ENCODE results near the gene SPRR4.

SPRR4 gene

DNA sequence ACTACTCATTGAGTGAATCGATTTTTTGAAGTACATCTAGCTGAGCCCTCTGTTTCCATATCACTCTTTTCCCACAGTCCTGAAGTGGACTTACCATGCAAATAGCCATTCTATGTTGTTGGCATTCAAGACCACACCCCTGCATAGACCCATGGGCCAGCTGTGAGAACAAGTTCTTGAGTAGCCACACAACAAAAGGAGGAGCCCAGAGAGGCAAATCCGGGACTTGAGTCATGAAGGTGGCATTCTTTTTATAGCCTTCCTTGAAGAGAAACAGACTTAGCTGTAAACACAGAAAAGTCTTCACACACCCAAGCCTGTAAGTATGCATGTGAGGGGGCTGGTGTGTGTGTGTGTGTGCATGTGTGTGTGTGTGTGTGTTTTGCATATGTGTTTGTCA lies 37.3 kb upstream of the SPRR4 start:
- Histone ChIP-seq H3K4me3 (ENCODE audit: low read depth, low read length) (no peak overlapping the region), H3K36me3 (replicated peaks) (no peaks in the 10 kb centered on the region), H3K27me3 (replicated peaks) (no peaks in the 10 kb centered on the region), H3K27ac (no peak overlapping the region)
- no peak for DNase-seq
- TF ChIP-seq, protein P1, sequence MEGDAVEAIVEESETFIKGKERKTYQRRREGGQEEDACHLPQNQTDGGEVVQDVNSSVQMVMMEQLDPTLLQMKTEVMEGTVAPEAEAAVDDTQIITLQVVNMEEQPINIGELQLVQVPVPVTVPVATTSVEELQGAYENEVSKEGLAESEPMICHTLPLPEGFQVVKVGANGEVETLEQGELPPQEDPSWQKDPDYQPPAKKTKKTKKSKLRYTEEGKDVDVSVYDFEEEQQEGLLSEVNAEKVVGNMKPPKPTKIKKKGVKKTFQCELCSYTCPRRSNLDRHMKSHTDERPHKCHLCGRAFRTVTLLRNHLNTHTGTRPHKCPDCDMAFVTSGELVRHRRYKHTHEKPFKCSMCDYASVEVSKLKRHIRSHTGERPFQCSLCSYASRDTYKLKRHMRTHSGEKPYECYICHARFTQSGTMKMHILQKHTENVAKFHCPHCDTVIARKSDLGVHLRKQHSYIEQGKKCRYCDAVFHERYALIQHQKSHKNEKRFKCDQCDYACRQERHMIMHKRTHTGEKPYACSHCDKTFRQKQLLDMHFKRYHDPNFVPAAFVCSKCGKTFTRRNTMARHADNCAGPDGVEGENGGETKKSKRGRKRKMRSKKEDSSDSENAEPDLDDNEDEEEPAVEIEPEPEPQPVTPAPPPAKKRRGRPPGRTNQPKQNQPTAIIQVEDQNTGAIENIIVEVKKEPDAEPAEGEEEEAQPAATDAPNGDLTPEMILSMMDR (IDR thresholded peaks at IDR 0.05; ENCODE audit: low read depth, low read length, missing control alignments): no peak
- in situ Hi-C loops (cut with HindIII; ENCODE audit: low pct_ligation_motif_present, low sequenced_read_pairs): no loop called here

DNA sequence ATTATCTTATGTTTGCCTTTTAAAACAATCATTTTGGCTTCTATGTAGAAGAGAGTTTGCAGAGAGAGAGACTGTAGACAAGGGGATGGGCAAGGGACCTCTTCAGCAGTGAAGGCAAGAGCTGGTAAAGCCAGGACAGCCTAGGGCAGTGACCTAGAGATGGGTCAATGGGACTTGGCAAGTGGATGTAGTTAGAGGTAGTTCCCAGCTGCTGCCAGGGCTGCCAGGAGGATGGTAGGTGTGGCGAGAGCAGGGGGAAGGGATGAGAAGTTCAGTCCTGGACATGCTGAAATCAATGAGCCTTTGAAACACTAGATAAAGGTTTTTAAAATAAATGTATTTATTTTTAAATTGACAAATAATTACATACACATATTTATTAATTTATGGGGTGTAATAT lies 29.8 kb upstream of the SPRR4 start:
- DNase-seq: no peak
- H3K27me3 ChIP-seq (replicated peaks): no peaks in the 10 kb centered on the region
- H3K27ac ChIP-seq: no peak overlapping the region
- in situ Hi-C loops (cut with HindIII; ENCODE audit: low pct_ligation_motif_present, low sequenced_read_pairs): no loop called here
- no peaks in the 10 kb centered on the region for H3K36me3 ChIP-seq (replicated peaks)
- TF ChIP-seq, protein P1 (IDR thresholded peaks at IDR 0.05; ENCODE audit: low read depth, low read length, missing control alignments): no peak
- H3K4me3 ChIP-seq (ENCODE audit: low read depth, low read length): no peak overlapping the region

DNA sequence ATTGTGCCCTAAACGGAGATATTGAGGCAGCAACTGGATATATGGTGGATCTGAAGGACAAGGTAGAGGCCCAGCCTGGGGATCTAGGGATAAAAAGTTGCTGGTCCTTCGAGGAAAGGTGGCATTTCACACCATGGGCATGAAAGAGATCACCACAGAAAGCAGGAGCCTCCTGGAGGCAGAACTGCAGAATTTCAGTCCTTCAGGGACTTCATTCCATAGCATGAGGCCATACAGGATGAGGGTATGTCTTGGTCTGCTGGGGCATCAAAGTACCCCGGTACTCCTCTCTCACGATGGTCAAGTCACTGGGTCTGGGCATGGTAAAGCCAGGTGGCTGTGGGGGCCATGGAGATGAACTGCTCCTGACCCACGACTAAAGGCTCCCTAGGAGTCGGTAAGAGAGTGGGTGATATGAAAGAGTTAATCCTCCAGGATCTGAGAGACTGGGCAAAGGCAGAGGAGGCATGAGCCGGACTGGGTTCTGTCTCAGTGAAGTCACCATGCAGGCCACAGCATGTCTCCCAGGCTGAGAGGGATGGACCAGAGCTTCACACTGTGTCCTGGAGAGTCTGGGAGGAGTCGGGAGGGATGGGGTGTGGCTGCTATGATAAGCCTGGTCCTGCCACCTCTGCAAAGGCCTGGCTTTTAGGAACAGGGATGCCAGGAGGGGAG lies 29.3 kb upstream of the SPRR4 start:
- Histone ChIP-seq H3K36me3 (replicated peaks) (no peaks in the 10 kb centered on the region), H3K27me3 (replicated peaks) (no peaks in the 10 kb centered on the region), H3K4me3 (ENCODE audit: low read depth, low read length) (no peak overlapping the region), H3K27ac (no peak overlapping the region)
- in situ Hi-C loops (cut with HindIII; ENCODE audit: low pct_ligation_motif_present, low sequenced_read_pairs): no loop called here
- DNase-seq: no peak
- TF ChIP-seq, protein P1 (IDR thresholded peaks at IDR 0.05; ENCODE audit: low read depth, low read length, missing control alignments): no peak

DNA sequence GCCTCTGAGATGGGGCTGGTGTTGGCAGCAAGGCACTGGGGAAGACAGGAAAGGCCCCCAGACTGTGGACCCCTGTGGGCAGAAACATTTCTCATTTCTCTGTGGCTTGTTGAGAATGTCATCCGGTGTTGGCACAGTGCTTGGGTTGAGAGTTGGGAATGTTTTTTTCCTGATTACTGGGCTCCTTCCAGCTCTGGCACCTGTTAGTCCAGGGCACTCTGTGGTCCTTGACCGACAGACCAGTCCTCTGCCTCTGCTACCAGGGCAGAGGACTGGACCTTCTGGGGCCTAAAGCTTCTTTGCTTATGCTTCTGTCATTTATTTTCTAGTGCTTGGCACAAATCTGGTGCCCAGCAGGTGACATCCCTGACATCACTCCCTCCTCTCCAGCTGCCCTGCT lies 28.3 kb upstream of the SPRR4 start:
- Histone ChIP-seq H3K36me3 (replicated peaks) (no peaks in the 10 kb centered on the region), H3K27me3 (replicated peaks) (no peaks in the 10 kb centered on the region), H3K4me3 (ENCODE audit: low read depth, low read length) (no peak overlapping the region), H3K27ac (no peak overlapping the region)
- TF ChIP-seq, protein P1 (IDR thresholded peaks at IDR 0.05; ENCODE audit: low read depth, low read length, missing control alignments): no peak
- in situ Hi-C loops (cut with HindIII; ENCODE audit: low pct_ligation_motif_present, low sequenced_read_pairs): no loop called here
- no peak for DNase-seq

DNA sequence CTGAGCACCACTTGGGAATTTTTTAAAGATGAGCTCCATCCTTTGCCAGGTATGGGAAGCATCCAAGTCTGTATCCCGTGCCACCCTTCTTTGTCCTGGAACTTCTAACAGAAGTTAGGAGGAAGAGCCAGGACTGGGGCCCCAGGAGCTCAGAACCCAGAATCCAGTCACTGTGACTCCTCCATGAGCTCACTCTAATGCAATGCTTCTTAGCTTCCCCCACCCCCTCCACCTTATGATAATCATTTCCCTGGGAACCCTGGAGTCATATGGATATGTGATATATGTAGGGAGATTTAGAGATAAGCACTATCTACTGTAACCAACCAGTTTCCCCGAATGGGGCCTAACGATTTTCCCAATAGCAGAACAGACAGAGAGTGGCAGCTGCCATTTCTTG lies 24.2 kb upstream of the SPRR4 start:
- H3K27me3 ChIP-seq (replicated peaks): no peaks in the 10 kb centered on the region
- in situ Hi-C loops (cut with HindIII; ENCODE audit: low pct_ligation_motif_present, low sequenced_read_pairs): no loop called here
- TF ChIP-seq, protein P1 (IDR thresholded peaks at IDR 0.05; ENCODE audit: low read depth, low read length, missing control alignments): no peak
- no peak overlapping the region for H3K4me3 ChIP-seq (ENCODE audit: low read depth, low read length)
- no peaks in the 10 kb centered on the region for H3K36me3 ChIP-seq (replicated peaks)
- no peak overlapping the region for H3K27ac ChIP-seq
- DNase-seq: no peak

DNA sequence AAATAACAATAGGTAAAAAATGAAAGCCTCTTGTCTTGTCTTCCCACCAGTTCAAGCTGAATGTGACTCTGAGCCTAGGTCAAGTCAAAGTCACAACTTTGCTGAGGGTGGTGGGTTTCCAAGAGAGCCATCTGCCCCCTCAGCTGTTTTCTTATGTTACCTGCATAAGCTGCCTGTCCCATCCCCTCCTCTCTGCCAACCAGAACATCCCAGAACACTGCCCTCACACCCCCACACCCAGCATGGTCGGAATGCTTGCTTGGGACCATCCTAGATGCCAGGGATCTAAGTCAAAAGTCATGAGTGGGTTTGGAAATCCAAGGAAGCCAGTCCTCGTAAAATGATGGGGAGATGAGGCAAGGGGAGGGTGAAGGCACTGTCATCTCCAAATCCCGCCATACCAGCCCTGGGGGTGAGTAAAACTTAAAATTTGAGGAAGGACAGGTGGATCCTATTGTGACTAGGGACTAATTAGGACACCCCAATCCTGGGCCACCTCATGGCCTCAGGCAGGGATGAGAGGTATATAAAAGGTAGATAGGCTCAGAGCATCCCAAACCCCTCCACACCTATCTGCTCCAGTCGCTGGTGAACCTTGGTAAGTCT lies 23.7 kb upstream of the SPRR4 start, which contains the start of gene SPRR5:
SPRR5 (plus strand) TSS at position 556 of the 606 bp plus-strand sequence. CDS start 1,349 bp downstream, outside the sequence.
- H3K4me3 ChIP-seq (ENCODE audit: low read depth, low read length): no peak within 1 kb of the TSS
- H3K36me3 ChIP-seq (replicated peaks): no peaks in the 10 kb centered on the region
- no peaks in the 10 kb centered on the region for H3K27me3 ChIP-seq (replicated peaks)
- H3K27ac ChIP-seq: no peak within 1 kb of the TSS
- DNase-seq: no peak
- in situ Hi-C loops (cut with HindIII; ENCODE audit: low pct_ligation_motif_present, low sequenced_read_pairs): no loop called here
- TF ChIP-seq, protein P1 (IDR thresholded peaks at IDR 0.05; ENCODE audit: low read depth, low read length, missing control alignments): no peak

All from brain microvascular endothelial cell (primary cell).